Heart right ventricle (tissue), 16 donors: ENCODE measurements around the gene PXN. TPM values are rescaled to one million over a fixed set of nuclear protein-coding genes. Genes with fewer than 3 reads are reported as not detected.

Experiments used
- ATAC-seq, 8 donors: fragments of 200-7000 bp; cut with Tn5 transposase; one replicate each; pipeline ENCODE4 v1.9.1; 2020; ENCODE audit warnings: mild to moderate bottlenecking in 8 of 8, moderate library complexity in 8 of 8, moderate number of reproducible peaks in 1 of 8
- DNase-seq, 2 donors: peaks; one replicate each; pipeline ENCODE4 v3.0.0-alpha.2; 2020
- H3K27ac ChIP-seq, 10 donors: fragments of 200-600 bp; sonication (generic) in 2 of 10; one replicate each; pipeline versions ENCODE4 v1.5.0 to v1.8.0; 2020 to 2022; ENCODE audit warnings: mild to moderate bottlenecking in 3 of 10
- H3K27me3 ChIP-seq, 7 donors: fragments of 200-600 bp; one replicate each; pipeline ENCODE4 v1.8.0; 2021 to 2022; ENCODE audit warnings: mild to moderate bottlenecking in 2 of 7
- H3K36me3 ChIP-seq, 9 donors: fragments of 200-600 bp; sonication (generic) in 1 of 9; one replicate each; pipeline versions ENCODE4 v1.5.0 to v1.8.0; 2020 to 2022; ENCODE audit warnings: mild to moderate bottlenecking in 2 of 9
- H3K4me1 ChIP-seq, 9 donors: fragments of 200-600 bp; sonication (generic) in 1 of 9; one replicate each; pipeline versions ENCODE4 v1.5.0 to v1.8.0; 2020 to 2022; ENCODE audit warnings: mild to moderate bottlenecking in 4 of 9
- H3K4me3 ChIP-seq, 10 donors: fragments of 200-600 bp; sonication (generic) in 2 of 10; one replicate each; pipeline versions ENCODE4 v1.5.0 to v1.8.0; 2020 to 2022; ENCODE audit warnings: mild to moderate bottlenecking in 7 of 10, moderate library complexity in 2 of 10
- H3K9me3 ChIP-seq, 11 donors: fragments of 200-600 bp in 10 of 11; sonication (generic) in 2 of 11; one replicate each; pipeline versions ENCODE4 v1.5.0 to v1.8.0; 2013 to 2022; ENCODE audit warnings: mild to moderate bottlenecking in 2 of 11, control low read depth in 1 of 11, moderate library complexity in 1 of 11
- whole genome bisulfite sequencing, 2 donors: extraction: QIAGEN DNeasy Blood & Tissue Kit; methylation state at CpG; one replicate each; pipeline ENCODE4 v1.1.7; 2013; ENCODE audit warnings: inconsistent platforms in 1 of 2; 5-methylcytosine and 5-hydroxymethylcytosine counted together
- intact Hi-C, 10 donors: fragments of 100-400 bp; cut with DNase I; formaldehyde crosslinking; loops; one replicate each; pipeline versions ENCODE4 v1.11.1 to v1.14.2; 2022
- polyA plus RNA-seq, 2 donors: library from polyadenylated mRNA; stranded (reverse); fragments of 200-250 nt; gene quantifications; one replicate each; pipeline ENCODE4 v1.2.3, GENCODE V29; 2013
- total RNA-seq, 10 donors: library from RNA; stranded (reverse); fragmentation: NEBNext Ultra II Directional in 3 of 10; extraction: Animal tissue kit (Norgen Biotek cat#: 25700) in 3 of 10; gene quantifications; one replicate each; pipeline versions ENCODE4 v1.2.1 to v1.2.4, GENCODE V29; 2021 to 2023
- TF ChIP-seq, protein P1 (sequence below), 9 donors: fragments of 200-600 bp; sonication (generic) in 2 of 9; IDR thresholded peaks; one replicate each; pipeline versions ENCODE4 v1.5.0 to v1.8.0; 2021 to 2022; ENCODE audit warnings: antibody characterized with exemption in 9 of 9, mild to moderate bottlenecking in 5 of 9, moderate library complexity in 1 of 9
- donor health status: Arrhythmogenic right ventricular cardiomyopathy.
- donor health status: ischemic (EF 13 %, LVEDD 7.1; RV severe dilation, severe dysfunction).
- donor health status: healthy with polysubstance abuse.
- donor health status: DM: no; HTN: yes; CAD: no.
- donor health status: DM: no; HTN: no; CAD: no.
- donor health status: ischemic (EF 25% LVEDD 6.9; RV normal size, moderate dysfunction).
- donor health status: ischemic (EF 25% LVEDD 5.7; RV mildly dilated, moderate dysfunction).
- donor health status: healthy.
- donor health status: DM: yes; HTN: yes; CAD: no.
- donor health status: Ischemic cardiomyopathy.
- donor health status: ischemic (EF 35%, LVEDD 5.7; RV mildly dilated, moderate dysfunction).
- donor health status: nonischemic (EF 11% LVEDD 7.7; RV severe dilation, severe dysfunction).
- donor health status: DM: yes; HTN: yes; CAD: no.
- donor health status: PGD.
- donor health status: ischemic (EF 29% LVEDD 5.4; RV normal size, mild dysfunction).
- donor health status: nonischemic (EF 23%, LVEDD 6.1; RV moderate dilation, normal function).

PXN gene
- total and polyA plus RNA-seq, 12 donors = 41.2 to 123 (median 63.3) TPM

DNA sequence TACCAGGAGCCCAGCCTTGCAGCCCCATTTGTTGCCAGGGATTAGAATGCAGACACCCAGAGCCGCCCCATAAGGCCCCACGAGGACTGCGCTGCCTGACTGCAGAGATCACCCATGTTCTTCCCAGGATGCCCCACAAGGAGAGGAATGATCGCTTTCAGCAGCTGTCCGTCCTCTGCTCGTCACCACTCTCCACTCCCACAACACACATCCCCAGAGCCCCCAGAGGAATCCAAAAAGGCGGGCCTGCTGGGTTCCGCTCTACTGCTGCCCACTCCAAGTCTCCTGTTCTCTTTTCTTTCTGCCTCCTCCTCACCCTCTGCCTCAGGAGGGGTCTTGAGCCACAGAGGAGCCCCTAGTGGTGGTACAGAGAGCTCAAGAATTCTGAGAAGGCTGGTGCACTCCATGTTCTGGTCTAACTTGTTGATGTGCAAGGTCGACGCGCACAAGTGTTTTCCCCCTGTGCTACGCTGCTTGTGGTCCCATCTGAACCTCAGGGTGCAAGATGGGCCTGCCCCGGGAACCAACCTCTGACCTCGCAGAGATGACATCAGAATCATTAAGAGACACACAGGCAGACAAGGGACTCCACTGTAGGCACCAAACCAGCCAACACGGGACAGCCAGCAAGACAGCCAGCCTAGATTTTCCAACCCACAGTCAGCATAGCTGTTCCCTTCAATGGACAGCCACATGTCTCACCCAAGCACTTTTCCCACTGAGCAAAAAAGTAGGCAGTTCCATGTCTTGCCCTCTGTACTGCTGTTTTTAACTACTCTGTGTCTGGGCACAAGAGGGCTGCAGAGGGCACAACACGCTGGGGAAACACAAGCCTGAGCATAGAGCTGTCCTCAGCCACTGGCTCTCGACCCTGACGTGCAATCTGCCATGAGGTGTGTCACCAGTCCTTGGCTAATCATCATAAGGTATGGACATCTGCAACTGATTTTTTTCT lies 29.9 kb downstream of the PXN start:
- WGBS, 2 donors = 58 to 71% methylated on average over 18 of the region's 18 CpGs
- Histone ChIP-seq H3K27me3 (no peaks in the 10 kb centered on the region), H3K9me3 (no peaks in the 10 kb centered on the region), H3K4me3 (peak overlapping the region in 6 of 10 donors; percentile 11 to 16 (median 12)), H3K27ac (peak overlapping the region; percentile 61 to 96 (median 92)), H3K36me3 (peaks cover 0 to 6% (median 0%) of the 10 kb centered on the region in 9 donors), H3K4me1 (peaks cover 74 to 100% (median 100%) of the 10 kb centered on the region in 9 donors)
- intact Hi-C loops = no loop called here
- peak in 1 of 2 donors; percentile 33 for DNase-seq
- peak; percentile 0 to 11 (median 6) for ATAC-seq
- TF ChIP-seq, protein P1, sequence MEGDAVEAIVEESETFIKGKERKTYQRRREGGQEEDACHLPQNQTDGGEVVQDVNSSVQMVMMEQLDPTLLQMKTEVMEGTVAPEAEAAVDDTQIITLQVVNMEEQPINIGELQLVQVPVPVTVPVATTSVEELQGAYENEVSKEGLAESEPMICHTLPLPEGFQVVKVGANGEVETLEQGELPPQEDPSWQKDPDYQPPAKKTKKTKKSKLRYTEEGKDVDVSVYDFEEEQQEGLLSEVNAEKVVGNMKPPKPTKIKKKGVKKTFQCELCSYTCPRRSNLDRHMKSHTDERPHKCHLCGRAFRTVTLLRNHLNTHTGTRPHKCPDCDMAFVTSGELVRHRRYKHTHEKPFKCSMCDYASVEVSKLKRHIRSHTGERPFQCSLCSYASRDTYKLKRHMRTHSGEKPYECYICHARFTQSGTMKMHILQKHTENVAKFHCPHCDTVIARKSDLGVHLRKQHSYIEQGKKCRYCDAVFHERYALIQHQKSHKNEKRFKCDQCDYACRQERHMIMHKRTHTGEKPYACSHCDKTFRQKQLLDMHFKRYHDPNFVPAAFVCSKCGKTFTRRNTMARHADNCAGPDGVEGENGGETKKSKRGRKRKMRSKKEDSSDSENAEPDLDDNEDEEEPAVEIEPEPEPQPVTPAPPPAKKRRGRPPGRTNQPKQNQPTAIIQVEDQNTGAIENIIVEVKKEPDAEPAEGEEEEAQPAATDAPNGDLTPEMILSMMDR (IDR thresholded peaks at IDR 0.05) = peak in 4 of 9 donors; percentile 8 to 15 (median 11)

DNA sequence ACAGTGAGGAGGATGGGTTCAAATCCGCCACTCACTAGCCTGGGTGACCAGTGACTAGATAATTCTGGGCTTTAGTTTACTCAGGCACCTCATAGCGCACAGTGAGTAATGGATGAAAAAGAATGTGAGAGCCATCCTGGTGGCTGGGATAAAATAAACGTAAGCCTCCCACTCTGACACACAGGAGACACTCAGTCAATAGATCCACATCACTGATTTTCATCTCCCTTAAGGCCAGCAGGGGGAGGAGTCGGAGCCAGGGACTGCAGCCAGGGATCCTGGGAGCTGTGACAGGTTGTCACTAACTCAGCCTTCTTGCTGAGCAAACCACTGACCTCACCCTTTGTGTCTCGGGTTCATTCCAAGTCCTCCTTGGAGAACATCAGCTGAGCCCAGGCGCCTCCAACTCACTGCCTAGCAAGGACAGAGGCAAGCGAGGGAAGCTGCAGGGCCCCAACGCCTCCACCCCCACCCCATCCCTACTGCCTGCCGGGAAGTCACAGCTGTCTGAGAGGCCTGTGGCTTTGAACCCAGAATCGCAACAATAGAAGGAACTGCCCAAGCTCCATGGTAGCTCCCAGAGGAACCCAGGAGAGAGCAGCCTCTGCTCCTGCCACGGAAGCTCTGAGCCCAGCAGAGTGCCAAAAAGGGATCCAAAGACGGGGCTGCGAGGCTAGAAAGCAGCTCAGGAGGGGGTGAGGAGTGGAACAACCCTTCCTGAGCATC lies 30.7 kb downstream of the PXN start:
- WGBS, 2 donors = 20 to 33% methylated on average over 13 of the region's 13 CpGs
- TF ChIP-seq, protein P1 (IDR thresholded peaks at IDR 0.05) = peak; percentile 15 to 66 (median 50)
- intact Hi-C loops = no loop called here
- Histone ChIP-seq H3K27me3 (no peaks in the 10 kb centered on the region), H3K4me3 (peak overlapping the region in 6 of 10 donors; percentile 11 to 16 (median 12)), H3K27ac (peak overlapping the region; percentile 61 to 96 (median 92)), H3K9me3 (no peaks in the 10 kb centered on the region), H3K4me1 (peaks cover 74 to 100% (median 100%) of the 10 kb centered on the region in 9 donors), H3K36me3 (no peaks in the 10 kb centered on the region)
- DNase-seq = peak; percentile 81 to 88
- ATAC-seq = peak; percentile 69 to 82 (median 75)

DNA sequence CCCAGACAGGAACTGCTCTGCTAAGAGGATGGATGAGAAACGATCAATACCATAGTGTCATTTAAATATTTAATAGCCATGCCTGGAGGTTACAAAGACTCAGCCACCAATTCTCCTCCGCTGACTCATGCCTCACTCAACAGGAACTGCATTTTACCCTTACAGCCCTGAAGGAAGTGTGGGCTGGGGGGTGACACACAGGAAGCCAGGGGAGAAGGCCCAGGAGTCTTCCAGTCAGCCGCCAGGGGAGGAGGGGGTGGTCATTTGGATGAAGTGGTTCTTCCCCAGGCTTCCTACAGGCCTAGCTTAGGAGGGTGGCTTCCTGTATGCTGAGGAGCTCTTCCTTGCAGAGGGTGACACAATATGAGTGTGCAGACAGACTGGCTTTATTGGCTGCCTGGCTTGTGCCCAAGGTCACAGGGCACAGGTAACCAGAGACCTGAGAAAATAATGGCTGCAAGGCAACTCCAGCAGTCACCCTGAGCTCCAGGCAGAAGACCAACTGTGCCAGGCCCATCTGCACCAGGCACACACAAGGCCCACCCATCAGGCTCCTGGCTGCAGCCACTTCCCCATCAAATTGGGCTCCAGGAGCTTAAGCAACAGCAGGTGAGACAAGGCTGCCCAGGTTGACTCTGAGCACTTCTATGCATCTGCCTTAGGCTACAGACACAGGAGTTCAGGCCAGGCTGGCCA lies 34.1 kb downstream of the PXN start:
- 38 to 49% methylated on average over 3 of the region's 3 CpGs for WGBS, 2 donors
- peaks cover 69 to 100% (median 94%) of the 10 kb centered on the region in 9 donors for H3K4me1 ChIP-seq
- DNase-seq (peak in 1 of 2 donors; percentile 72), ATAC-seq (peak in 6 of 8 donors; percentile 3 to 41 (median 18))
- no peaks in the 10 kb centered on the region for H3K9me3 ChIP-seq
- H3K27ac ChIP-seq = peak overlapping the region; percentile 49 to 96 (median 92)
- intact Hi-C loops = no loop called here
- no peaks in the 10 kb centered on the region for H3K27me3 ChIP-seq
- H3K4me3 ChIP-seq = peak overlapping the region in 3 of 10 donors; percentile 3 to 29 (median 9)
- TF ChIP-seq, protein P1 (IDR thresholded peaks at IDR 0.05) = peak in 2 of 9 donors; percentile 8 to 13
- peaks cover 0 to 12% (median 4%) of the 10 kb centered on the region in 9 donors for H3K36me3 ChIP-seq
